Sigmoid colon (tissue), 4 donors: ENCODE results near the gene RANBP1.

Experiments used
- CTCF ChIP-seq, 4 experiments: fragments of 450-650 bp in 3 of 4; fragments of 200-600 bp in 1 of 4; IDR thresholded peaks; one replicate each; pipeline ENCODE4 v1.5.1; 2016 to 2019; ENCODE audit warnings: antibody characterized with exemption in 4 of 4, mild to moderate bottlenecking in 3 of 4, moderate library complexity in 2 of 4
- POLR2AphosphoS5 ChIP-seq, 4 donors: sonication (generic); formaldehyde crosslinking; IDR thresholded peaks; one replicate each; pipeline ENCODE4 v1.6.1; 2017; ENCODE audit warnings: antibody characterized with exemption in 4 of 4

GRCh38 chr22:20110359-20110985, 5.4 kb upstream of the RANBP1 start:
- TF ChIP-seq CTCF (IDR thresholded peaks at IDR 0.05) (no peak), POLR2AphosphoS5 (IDR thresholded peaks at IDR 0.05) (no peak)
